ENCODE measurements around the gene ATF6. TPM values are rescaled to one million over a fixed set of nuclear protein-coding genes. Genes with fewer than 3 reads are reported as not detected.

Gene ATF6
- total RNA-seq, 1 donor from 2014 or later = 28.0 TPM

DNA sequence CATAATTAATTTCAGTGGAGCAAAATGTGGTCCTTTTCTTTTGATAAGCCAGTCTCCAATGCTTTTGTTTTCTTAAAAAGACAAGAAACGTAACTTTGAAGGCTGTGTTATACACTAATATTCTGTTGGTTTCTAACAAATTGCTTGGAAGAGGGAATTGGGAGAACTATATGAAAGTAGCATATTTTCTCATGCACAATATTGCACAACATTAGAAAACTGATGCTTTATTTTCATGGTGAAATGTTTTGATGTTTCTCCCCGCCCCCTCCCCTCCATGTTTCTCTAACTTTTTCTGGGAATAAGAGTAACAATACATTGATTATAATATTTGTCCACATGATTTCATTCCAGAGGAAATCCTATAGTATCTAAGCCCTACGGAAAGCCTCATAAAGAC is 142.1 kb downstream of the ATF6 start:
- peaks cover 3% of the 10 kb centered on the region for H3K9me3 Mint-ChIP-seq

GRCh38 chr1:161910604-161911003 is 144.5 kb downstream of the ATF6 start:
- TF ChIP-seq, protein P1, sequence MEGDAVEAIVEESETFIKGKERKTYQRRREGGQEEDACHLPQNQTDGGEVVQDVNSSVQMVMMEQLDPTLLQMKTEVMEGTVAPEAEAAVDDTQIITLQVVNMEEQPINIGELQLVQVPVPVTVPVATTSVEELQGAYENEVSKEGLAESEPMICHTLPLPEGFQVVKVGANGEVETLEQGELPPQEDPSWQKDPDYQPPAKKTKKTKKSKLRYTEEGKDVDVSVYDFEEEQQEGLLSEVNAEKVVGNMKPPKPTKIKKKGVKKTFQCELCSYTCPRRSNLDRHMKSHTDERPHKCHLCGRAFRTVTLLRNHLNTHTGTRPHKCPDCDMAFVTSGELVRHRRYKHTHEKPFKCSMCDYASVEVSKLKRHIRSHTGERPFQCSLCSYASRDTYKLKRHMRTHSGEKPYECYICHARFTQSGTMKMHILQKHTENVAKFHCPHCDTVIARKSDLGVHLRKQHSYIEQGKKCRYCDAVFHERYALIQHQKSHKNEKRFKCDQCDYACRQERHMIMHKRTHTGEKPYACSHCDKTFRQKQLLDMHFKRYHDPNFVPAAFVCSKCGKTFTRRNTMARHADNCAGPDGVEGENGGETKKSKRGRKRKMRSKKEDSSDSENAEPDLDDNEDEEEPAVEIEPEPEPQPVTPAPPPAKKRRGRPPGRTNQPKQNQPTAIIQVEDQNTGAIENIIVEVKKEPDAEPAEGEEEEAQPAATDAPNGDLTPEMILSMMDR (IDR thresholded peaks at IDR 0.05; ENCODE audit: unreplicated experiment) = no peak
- no peak for DNase-seq (ENCODE audit: low spot score in 2 of 2, unreplicated experiment in 2 of 2)
- peaks cover 3% of the 10 kb centered on the region for H3K9me3 Mint-ChIP-seq
- peaks cover 20% of the 10 kb centered on the region for H3K4me1 Mint-ChIP-seq
- no peak overlapping the region for H3K4me3 Mint-ChIP-seq
- H3K27ac Mint-ChIP-seq = peak overlapping the region; percentile 27
- no peaks in the 10 kb centered on the region for H3K27me3 Mint-ChIP-seq (ENCODE audit: low read depth)
- H3K36me3 Mint-ChIP-seq = peaks cover 10% of the 10 kb centered on the region

More for the DNA sequence above, 142.1 kb downstream of the ATF6 start:
- no peak overlapping the region for H3K4me3 Mint-ChIP-seq
- peaks cover 10% of the 10 kb centered on the region for H3K36me3 Mint-ChIP-seq
- H3K27me3 Mint-ChIP-seq (ENCODE audit: low read depth) = no peaks in the 10 kb centered on the region
- TF ChIP-seq, protein P1 (IDR thresholded peaks at IDR 0.05; ENCODE audit: unreplicated experiment) = no peak
- no peak for DNase-seq (ENCODE audit: low spot score in 2 of 2, unreplicated experiment in 2 of 2)
- H3K27ac Mint-ChIP-seq = no peak overlapping the region
- H3K4me1 Mint-ChIP-seq = peaks cover 20% of the 10 kb centered on the region

DNA sequence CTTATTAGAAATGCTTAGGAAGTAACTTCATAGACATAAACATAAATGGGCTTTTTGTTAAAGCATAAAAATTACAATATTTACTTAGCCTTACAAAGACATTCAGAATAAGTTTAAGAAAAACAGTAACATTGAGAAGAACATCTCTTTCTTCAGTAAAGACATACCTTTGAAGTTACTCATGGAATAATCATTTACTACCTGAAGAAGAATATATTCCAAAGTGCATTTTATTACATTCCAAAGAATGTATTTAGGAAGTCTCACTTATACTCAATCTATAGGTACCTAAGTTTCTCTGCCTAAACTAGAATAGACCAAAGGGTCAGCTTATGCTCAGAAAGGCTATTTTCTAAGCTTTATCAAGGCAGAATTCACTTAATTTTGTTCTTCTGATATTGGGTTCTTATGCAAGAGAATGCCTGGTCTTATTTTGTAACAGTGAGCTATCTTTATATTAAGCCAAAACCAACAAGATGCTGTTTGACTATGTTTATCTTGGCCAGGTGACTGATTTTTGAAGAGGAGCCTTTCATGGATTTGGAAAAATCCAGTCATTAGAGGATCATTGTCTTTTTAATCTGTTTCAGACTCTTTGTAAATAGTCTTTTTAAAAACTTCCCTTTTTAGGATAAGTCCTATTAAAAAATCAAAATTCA is 147.5 kb downstream of the ATF6 start:
- H3K4me1 Mint-ChIP-seq = peaks cover 18% of the 10 kb centered on the region

GRCh38 chr1:161914595-161914994 is 148.5 kb downstream of the ATF6 start:
- Mint-ChIP-seq H3K27me3 (ENCODE audit: low read depth) (no peaks in the 10 kb centered on the region), H3K9me3 (no peaks in the 10 kb centered on the region), H3K27ac (no peak overlapping the region), H3K36me3 (peaks cover 7% of the 10 kb centered on the region), H3K4me1 (peaks cover 18% of the 10 kb centered on the region), H3K4me3 (no peak overlapping the region)
- DNase-seq (ENCODE audit: low spot score in 2 of 2, unreplicated experiment in 2 of 2) = no peak
- TF ChIP-seq, protein P1 (IDR thresholded peaks at IDR 0.05; ENCODE audit: unreplicated experiment) = no peak

More for the DNA sequence above, 147.5 kb downstream of the ATF6 start:
- TF ChIP-seq, protein P1 (IDR thresholded peaks at IDR 0.05; ENCODE audit: unreplicated experiment) = no peak
- Mint-ChIP-seq H3K36me3 (peaks cover 10% of the 10 kb centered on the region), H3K27ac (no peak overlapping the region), H3K4me3 (no peak overlapping the region), H3K27me3 (ENCODE audit: low read depth) (no peaks in the 10 kb centered on the region), H3K9me3 (peaks cover 3% of the 10 kb centered on the region)
- DNase-seq (ENCODE audit: low spot score in 2 of 2, unreplicated experiment in 2 of 2) = no peak

DNA sequence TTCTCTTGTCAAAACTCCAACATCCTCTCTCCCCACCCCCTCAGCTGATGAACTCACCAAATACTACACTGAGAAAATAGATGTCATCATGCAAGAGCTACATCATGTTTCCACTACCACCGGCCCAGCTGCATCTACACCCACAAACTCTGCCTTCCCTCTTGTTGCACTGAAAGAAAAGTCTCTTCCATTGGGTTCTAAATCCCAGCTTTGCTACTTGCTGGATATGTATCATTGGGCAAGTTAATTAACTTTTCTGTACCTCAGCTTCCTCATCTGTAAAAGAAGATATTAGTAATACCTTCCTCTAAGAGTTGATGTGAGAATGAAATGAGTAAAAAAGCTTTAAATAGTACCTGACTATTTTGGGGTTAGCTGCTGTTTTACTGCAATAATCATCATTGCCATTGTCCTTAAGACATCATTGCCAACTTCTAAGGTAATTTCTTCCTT is 149.0 kb downstream of the ATF6 start:
- TF ChIP-seq, protein P1 (IDR thresholded peaks at IDR 0.05; ENCODE audit: unreplicated experiment) = no peak
- Mint-ChIP-seq H3K27ac (no peak overlapping the region), H3K27me3 (ENCODE audit: low read depth) (no peaks in the 10 kb centered on the region), H3K4me3 (no peak overlapping the region), H3K36me3 (peaks cover 7% of the 10 kb centered on the region), H3K9me3 (no peaks in the 10 kb centered on the region), H3K4me1 (peaks cover 15% of the 10 kb centered on the region)
- no peak for DNase-seq (ENCODE audit: low spot score in 2 of 2, unreplicated experiment in 2 of 2)
